COLO668 (cell line): Measurements from ENCODE around the gene TNRC6C.
"Not testable (repeated sequence)": the region's sequence is repeated elsewhere in the genome, so short reads cannot be mapped to it uniquely, and the experiment has no call there.

Experiments used
- DNase-seq: peaks from one replicate; lab custom pipeline; 2025; ENCODE audit not compliant: unreplicated experiment; lab: John Stamatoyannopoulos, UW

TNRC6C gene

GRCh38 chr17:78075545-78075944 is 117.0 kb downstream of the TNRC6C start:
- DNase-seq = no peak

GRCh38 chr17:78079253-78079652 is 120.8 kb downstream of the TNRC6C start:
- no peak for DNase-seq

GRCh38 chr17:78081551-78081950 is 123.0 kb downstream of the TNRC6C start:
- DNase-seq = no peak

GRCh38 chr17:78082355-78082872 is 123.9 kb downstream of the TNRC6C start:
- not testable (repeated sequence) for DNase-seq

GRCh38 chr17:78082988-78083387 is 124.5 kb downstream of the TNRC6C start:
- peak; percentile 3 for DNase-seq

GRCh38 chr17:78086740-78087139 is 128.2 kb downstream of the TNRC6C start:
- DNase-seq = no peak

- DNase-seq = no peak
Measured at GRCh38 chr17:78088529-78088928, 130.0 kb downstream of the TNRC6C start.

- DNase-seq = no peak
Measured at GRCh38 chr17:78089576-78090281, 131.2 kb downstream of the TNRC6C start.

GRCh38 chr17:78092794-78093324 is 134.4 kb downstream of the TNRC6C start:
- no peak for DNase-seq

GRCh38 chr17:78095035-78095434 is 136.5 kb downstream of the TNRC6C start:
- DNase-seq = no peak

GRCh38 chr17:78096093-78096492 is 137.6 kb downstream of the TNRC6C start:
- DNase-seq = no peak

- DNase-seq = no peak
Measured at GRCh38 chr17:78101112-78101511, 142.6 kb downstream of the TNRC6C start.

- DNase-seq = no peak
Measured at GRCh38 chr17:78101542-78101941, 143.0 kb downstream of the TNRC6C start.

GRCh38 chr17:78103311-78103710 is 144.8 kb downstream of the TNRC6C start:
- no peak for DNase-seq

- no peak for DNase-seq
Measured at GRCh38 chr17:78104540-78104941, 146.0 kb downstream of the TNRC6C start.

- DNase-seq = no peak
Measured at GRCh38 chr17:78105101-78105500, 146.6 kb downstream of the TNRC6C start.

GRCh38 chr17:78105551-78105950 is 147.0 kb downstream of the TNRC6C start:
- no peak for DNase-seq

GRCh38 chr17:78106211-78106610 is 147.7 kb downstream of the TNRC6C start:
- no peak for DNase-seq

- no peak for DNase-seq
Measured at GRCh38 chr17:78107457-78107856, 149.0 kb downstream of the TNRC6C start.

GRCh38 chr17:78107976-78108725 is 149.6 kb downstream of the TNRC6C start:
- no peak for DNase-seq

GRCh38 chr17:78108726-78109488 is 150.4 kb downstream of the TNRC6C start:
- no peak for DNase-seq

- no peak for DNase-seq
Measured at GRCh38 chr17:78109489-78109761, 150.9 kb downstream of the TNRC6C start.
